Measurements from ENCODE around the gene TCHHL1. TPM values are rescaled to one million over a fixed set of nuclear protein-coding genes. Genes with fewer than 3 reads are reported as not detected.

The TCHHL1 gene
- total and polyA plus RNA-seq, 9 of the 15 experiments (the other 6 are each of a cell fraction or from before 2014, with no cell fraction given): not detected

DNA sequence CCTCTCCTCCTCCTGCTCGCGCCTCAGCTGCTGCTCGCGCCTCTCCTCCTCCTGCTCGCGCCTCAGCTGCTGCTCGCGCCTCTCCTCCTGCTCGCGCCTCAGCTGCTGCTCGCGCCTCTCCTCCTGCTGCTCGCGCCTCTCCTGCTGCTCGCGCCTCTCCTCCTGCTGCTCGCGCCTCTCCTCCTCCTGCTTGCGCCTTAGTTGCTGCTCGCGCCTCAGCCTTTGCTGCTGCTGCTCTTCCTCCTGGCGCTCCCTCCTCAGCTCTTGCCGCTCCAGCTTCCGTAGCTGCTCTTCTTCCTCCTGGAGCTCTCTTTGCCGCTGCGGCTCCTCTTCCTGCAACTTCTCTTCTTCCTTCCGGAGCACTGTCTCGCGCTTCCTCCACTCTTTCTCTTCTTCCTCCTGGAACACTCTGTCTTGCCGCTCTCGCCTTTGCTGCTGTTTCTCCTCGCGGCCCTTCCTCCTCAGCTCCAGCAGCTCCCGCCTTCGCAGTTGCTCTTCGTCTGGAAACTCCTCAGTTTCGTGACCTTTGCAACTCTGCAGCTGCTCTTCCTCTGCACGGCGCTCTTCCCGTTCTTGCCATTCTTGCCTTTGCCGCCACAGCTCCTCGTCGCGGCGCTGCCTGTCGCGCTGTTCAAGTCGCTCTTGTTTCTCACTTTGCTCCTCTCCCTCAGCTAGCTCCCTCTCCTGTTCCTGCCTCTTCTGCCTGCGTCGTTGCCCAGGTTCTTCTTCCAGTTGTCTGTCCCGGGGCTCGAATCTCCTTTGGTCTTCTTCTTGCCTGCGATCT lies 23.4 kb upstream of the TCHHL1 start (continued):
- TF ChIP-seq ZNF609 (CRISPR knock-in tag; IDR thresholded peaks at IDR 0.05; ENCODE audit: borderline replicate concordance) (no peak), ERF (CRISPR knock-in tag; IDR thresholded peaks at IDR 0.05) (no peak), SIN3A (IDR thresholded peaks at IDR 0.05; ENCODE audit: borderline replicate concordance in 2 of 2, control insufficient read depth in 1 of 2, low read depth in 2 of 2, low read length in 2 of 2) (no peak)
- TF ChIP-seq, protein P1, sequence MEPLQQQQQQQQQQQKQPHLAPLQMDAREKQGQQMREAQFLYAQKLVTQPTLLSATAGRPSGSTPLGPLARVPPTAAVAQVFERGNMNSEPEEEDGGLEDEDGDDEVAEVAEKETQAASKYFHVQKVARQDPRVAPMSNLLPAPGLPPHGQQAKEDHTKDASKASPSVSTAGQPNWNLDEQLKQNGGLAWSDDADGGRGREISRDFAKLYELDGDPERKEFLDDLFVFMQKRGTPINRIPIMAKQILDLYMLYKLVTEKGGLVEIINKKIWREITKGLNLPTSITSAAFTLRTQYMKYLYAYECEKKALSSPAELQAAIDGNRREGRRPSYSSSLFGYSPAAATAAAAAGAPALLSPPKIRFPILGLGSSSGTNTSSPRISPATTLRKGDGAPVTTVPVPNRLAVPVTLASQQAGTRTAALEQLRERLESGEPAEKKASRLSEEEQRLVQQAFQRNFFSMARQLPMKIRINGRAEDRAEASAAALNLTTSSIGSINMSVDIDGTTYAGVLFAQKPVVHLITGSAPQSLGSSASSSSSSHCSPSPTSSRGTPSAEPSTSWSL (CRISPR knock-in tag; IDR thresholded peaks at IDR 0.05; ENCODE audit: borderline replicate concordance): no peak
